WTC11 (cell line): ENCODE results near the gene PLXNA1. TPM values are rescaled to one million over a fixed set of nuclear protein-coding genes. Genes with fewer than 3 reads are reported as not detected.
A peak's percentile ranks its signal among the peaks of the same experiment; 100 is the strongest.

Source experiments
- ATAC-seq: fragments of 200-7000 bp; cut with Tn5 transposase; 2 replicates; pipeline ENCODE4 v1.10.0; 2021; ENCODE audit warnings: mild to moderate bottlenecking, moderate library complexity
- CTCF ChIA-PET: fragments of 300-600 bp; sonication (Branson Sonifier 250); formaldehyde crosslinking; loops from one replicate; lab custom pipeline; 2021; ENCODE audit warnings: antibody characterized with exemption; lab: Charles Lee
- POLR2A ChIA-PET: fragments of 350-600 bp; sonication (Branson Sonifier 250); formaldehyde crosslinking; loops from one replicate; lab custom pipeline; 2021; ENCODE audit warnings: antibody characterized with exemption; lab: Charles Lee
- DNase-seq: peaks from one replicate; pipeline ENCODE4 v3.0.0; 2021; ENCODE audit warnings: low spot score
- H3K27ac Mint-ChIP-seq: 2 replicates; pipeline ENCODE4 v1.8.0; 2021; ENCODE audit warnings: mixed read lengths
- H3K27me3 Mint-ChIP-seq: 2 replicates; pipeline ENCODE4 v1.8.0; 2021; ENCODE audit warnings: low read depth, mild to moderate bottlenecking, moderate library complexity, mixed read lengths
- H3K36me3 Mint-ChIP-seq: 2 replicates; pipeline ENCODE4 v1.8.0; 2021; ENCODE audit warnings: mixed read lengths
- H3K4me1 Mint-ChIP-seq: 2 replicates; pipeline ENCODE4 v1.8.0; 2022; ENCODE audit warnings: mixed read lengths
- H3K4me3 Mint-ChIP-seq: 2 replicates; pipeline ENCODE4 v1.8.0; 2021; ENCODE audit warnings: mild to moderate bottlenecking, moderate library complexity, mixed read lengths
- H3K9me3 Mint-ChIP-seq: 2 replicates; pipeline ENCODE4 v1.8.0; 2021; ENCODE audit warnings: mixed read lengths
- ELF4 ChIP-seq: sonication (generic); formaldehyde crosslinking; IDR thresholded peaks from 2 replicates; pipeline ENCODE4 v1.8.1; 2022; ENCODE audit warnings: low read depth, mild to moderate bottlenecking, moderate library complexity, missing genetic modification reagents
- EMX1 ChIP-seq: fragments of 250-450 bp; sonication (Bioruptor Pico); IDR thresholded peaks from 2 replicates; pipeline ENCODE4 v1.8.0; 2021; ENCODE audit warnings: mild to moderate bottlenecking
- ETV6 ChIP-seq: sonication (generic); formaldehyde crosslinking; IDR thresholded peaks from 2 replicates; pipeline ENCODE4 v1.8.1; 2022; ENCODE audit warnings: mild to moderate bottlenecking, missing genetic modification reagents
- FOXK1 ChIP-seq: sonication (generic); formaldehyde crosslinking; IDR thresholded peaks from 2 replicates; pipeline ENCODE4 v1.8.0; 2022; ENCODE audit warnings: mild to moderate bottlenecking, moderate library complexity, missing genetic modification reagents
- GABPB1 ChIP-seq: sonication (generic); formaldehyde crosslinking; IDR thresholded peaks from 2 replicates; pipeline ENCODE4 v1.8.1; 2023; ENCODE audit warnings: mild to moderate bottlenecking, missing genetic modification reagents
- GRHL2 ChIP-seq: fragments of 250-450 bp; sonication (Bioruptor Pico); IDR thresholded peaks from 2 replicates; pipeline ENCODE4 v1.8.0; 2022; ENCODE audit warnings: mild to moderate bottlenecking, moderate library complexity; ENCODE audit not compliant: insufficient replicate concordance, severe bottlenecking
- HMGA2 ChIP-seq: fragments of 250-450 bp; sonication (Bioruptor Pico); IDR thresholded peaks from 2 replicates; pipeline ENCODE4 v1.4.0; 2021; ENCODE audit warnings: mild to moderate bottlenecking, moderate library complexity
- IRF2 ChIP-seq: sonication (generic); formaldehyde crosslinking; IDR thresholded peaks from 2 replicates; pipeline ENCODE4 v1.8.0; 2022; ENCODE audit warnings: low read depth, missing genetic modification reagents, borderline replicate concordance
- MXD4 ChIP-seq: fragments of 250-450 bp; sonication (Bioruptor Pico); IDR thresholded peaks from 2 replicates; pipeline ENCODE4 v1.8.0; 2021; ENCODE audit warnings: mild to moderate bottlenecking, moderate library complexity, borderline replicate concordance
- NFATC4 ChIP-seq: fragments of 250-450 bp; sonication (Bioruptor Pico); IDR thresholded peaks from 2 replicates; pipeline ENCODE4 v1.9.0; 2021; ENCODE audit warnings: mild to moderate bottlenecking
- NR1H2 ChIP-seq: sonication (generic); formaldehyde crosslinking; IDR thresholded peaks from 2 replicates; pipeline ENCODE4 v1.9.0; 2021; ENCODE audit warnings: mild to moderate bottlenecking, moderate library complexity, missing genetic modification reagents
- NR3C1 ChIP-seq: sonication (generic); formaldehyde crosslinking; conservative IDR thresholded peaks from 2 replicates; pipeline ENCODE4 v1.8.1; 2023; ENCODE audit warnings: low read depth, mild to moderate bottlenecking, missing genetic modification reagents
- OVOL2 ChIP-seq: fragments of 250-450 bp; sonication (Bioruptor Pico); IDR thresholded peaks from 2 replicates; pipeline ENCODE4 v1.9.0; 2021; ENCODE audit warnings: mild to moderate bottlenecking, borderline replicate concordance
- SP1 ChIP-seq: sonication (generic); formaldehyde crosslinking; conservative IDR thresholded peaks from 2 replicates; pipeline ENCODE4 v1.8.1; 2022; ENCODE audit warnings: missing genetic modification reagents
- TEAD1 ChIP-seq: sonication (generic); formaldehyde crosslinking; IDR thresholded peaks from 2 replicates; pipeline ENCODE4 v1.8.0; 2022; ENCODE audit warnings: mild to moderate bottlenecking, missing genetic modification reagents
- ZBTB21 ChIP-seq: sonication (generic); formaldehyde crosslinking; IDR thresholded peaks from 2 replicates; pipeline ENCODE4 v1.8.1; 2023; ENCODE audit warnings: mild to moderate bottlenecking, missing genetic modification reagents, borderline replicate concordance
- ZNF396 ChIP-seq: fragments of 250-450 bp; sonication (Bioruptor Pico); IDR thresholded peaks from 2 replicates; pipeline ENCODE4 v1.8.0; 2021; ENCODE audit warnings: mild to moderate bottlenecking, moderate library complexity, borderline replicate concordance
- ZNF423 ChIP-seq: fragments of 250-450 bp; sonication (Bioruptor Pico); IDR thresholded peaks from 2 replicates; pipeline ENCODE4 v2.1.2; 2022; ENCODE audit warnings: mild to moderate bottlenecking, moderate library complexity
- ZNF671 ChIP-seq: fragments of 250-450 bp; sonication (Bioruptor Pico); IDR thresholded peaks from 2 replicates; pipeline ENCODE4 v1.8.0; 2021; ENCODE audit warnings: mild to moderate bottlenecking
- total RNA-seq: library from RNA; stranded (reverse); gene quantifications from 3 replicates; pipeline ENCODE4 v1.2.3, GENCODE V29; 2021
- TF ChIP-seq, protein P1 (sequence below): sonication (generic); formaldehyde crosslinking; IDR thresholded peaks from 2 replicates; pipeline ENCODE4 v1.8.1; 2022; ENCODE audit warnings: low read depth, mild to moderate bottlenecking, moderate library complexity, missing genetic modification reagents, borderline replicate concordance
- TF ChIP-seq, protein P2 (sequence below): sonication (generic); formaldehyde crosslinking; IDR thresholded peaks from 2 replicates; pipeline ENCODE4 v1.8.0; 2023; ENCODE audit warnings: missing genetic modification reagents
- TF ChIP-seq, protein P3 (sequence below): fragments of 200-600 bp; IDR thresholded peaks from 2 replicates; pipeline ENCODE4 v1.8.0; 2022; ENCODE audit warnings: antibody characterized with exemption
- TF ChIP-seq, protein P4 (sequence below): sonication (generic); formaldehyde crosslinking; IDR thresholded peaks from 2 replicates; pipeline ENCODE4 v1.8.0; 2022; ENCODE audit warnings: mild to moderate bottlenecking, missing genetic modification reagents

The PLXNA1 gene
- total RNA-seq, 1 experiment from 2014 or later = 53.8 TPM

DNA sequence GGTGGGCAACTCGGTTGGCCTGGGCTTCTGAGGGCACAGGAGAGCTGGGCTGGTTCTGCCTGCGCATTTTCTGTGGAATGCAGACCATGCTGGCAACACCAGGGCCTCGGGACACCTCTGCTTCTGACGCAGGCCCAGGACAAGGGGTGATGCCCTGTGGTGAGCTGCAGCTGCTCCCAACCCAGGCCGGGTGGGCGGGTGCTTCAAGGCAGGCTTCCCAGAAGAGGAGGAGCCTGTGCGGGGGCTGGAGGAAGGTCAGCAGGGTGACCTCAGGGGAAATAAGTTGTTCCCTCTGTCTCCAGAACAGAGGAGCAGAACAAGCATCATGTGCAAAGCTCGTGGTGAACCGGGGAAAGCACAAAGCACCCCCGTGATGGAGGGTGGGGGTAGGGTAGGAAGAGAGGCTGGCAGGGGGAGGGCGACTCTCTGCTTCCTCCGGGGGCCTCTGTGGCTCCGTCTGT, 11.0 kb upstream of the PLXNA1 start:
- H3K36me3 Mint-ChIP-seq = peaks cover 10% of the 10 kb centered on the region
- ChIA-PET POLR2A (no interaction called here), CTCF (interaction anchor here (0.9 to 4.1 kb wide), 8 partner anchors 10 to 288 kb away, joined by 3 to 28 read pairs (median 7); partner anchors contain the start of gene PLXNA1)
- H3K27me3 Mint-ChIP-seq = peaks cover 5% of the 10 kb centered on the region
- DNase-seq = peak; percentile 38
- TF ChIP-seq SP1 (CRISPR knock-in tag) = no peak
- TF ChIP-seq ZNF423 (CRISPR knock-in tag) = 0 out of 2 replicates have a peak, but pooled peaks have one; percentile 19
- no peak overlapping the region for H3K27ac Mint-ChIP-seq
- H3K9me3 Mint-ChIP-seq = peaks cover 21% of the 10 kb centered on the region
- no peak overlapping the region for H3K4me3 Mint-ChIP-seq
- ATAC-seq = peak; percentile 74
- peaks cover 13% of the 10 kb centered on the region for H3K4me1 Mint-ChIP-seq

DNA sequence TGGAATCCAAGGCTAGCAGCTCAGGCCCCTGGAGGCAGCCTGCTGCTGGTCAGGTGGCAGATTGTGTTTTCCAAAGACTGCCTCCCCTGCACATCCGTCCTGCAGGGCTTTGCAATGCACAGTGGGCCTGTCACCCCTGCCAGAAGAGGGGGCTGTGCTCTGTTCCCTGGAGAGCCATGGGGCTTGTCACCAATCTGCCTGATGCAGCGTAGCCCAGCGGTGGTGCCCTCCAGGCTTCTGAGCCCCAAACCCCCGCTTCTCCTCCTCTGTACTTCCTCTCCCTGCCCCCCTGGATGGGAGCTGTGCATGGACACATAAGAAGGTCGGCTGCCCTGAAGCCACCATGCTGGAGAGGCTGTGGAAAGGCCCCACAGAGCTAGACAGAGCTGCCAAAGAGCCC, 10.0 kb upstream of the PLXNA1 start:
- no peak overlapping the region for H3K4me3 Mint-ChIP-seq
- peaks cover 10% of the 10 kb centered on the region for H3K36me3 Mint-ChIP-seq
- H3K4me1 Mint-ChIP-seq = peaks cover 13% of the 10 kb centered on the region
- CTCF ChIA-PET = interaction anchor here (0.6 to 4.1 kb wide), 17 partner anchors 9 to 483 kb away, joined by 3 to 28 read pairs (median 4); partner anchors contain the start of gene PLXNA1
- DNase-seq (peak; percentile 36), ATAC-seq (peak; percentile 69)
- TF ChIP-seq ZNF671 (CRISPR knock-in tag) (no peak), GABPB1 (CRISPR knock-in tag) (no peak), OVOL2 (CRISPR knock-in tag) (no peak), ZNF396 (CRISPR knock-in tag) (no peak), ETV6 (CRISPR knock-in tag) (no peak), MXD4 (CRISPR knock-in tag) (no peak), FOXK1 (CRISPR knock-in tag) (no peak), NR1H2 (CRISPR knock-in tag) (no peak), ZNF423 (CRISPR knock-in tag) (no peak)
- TF ChIP-seq, protein P1, sequence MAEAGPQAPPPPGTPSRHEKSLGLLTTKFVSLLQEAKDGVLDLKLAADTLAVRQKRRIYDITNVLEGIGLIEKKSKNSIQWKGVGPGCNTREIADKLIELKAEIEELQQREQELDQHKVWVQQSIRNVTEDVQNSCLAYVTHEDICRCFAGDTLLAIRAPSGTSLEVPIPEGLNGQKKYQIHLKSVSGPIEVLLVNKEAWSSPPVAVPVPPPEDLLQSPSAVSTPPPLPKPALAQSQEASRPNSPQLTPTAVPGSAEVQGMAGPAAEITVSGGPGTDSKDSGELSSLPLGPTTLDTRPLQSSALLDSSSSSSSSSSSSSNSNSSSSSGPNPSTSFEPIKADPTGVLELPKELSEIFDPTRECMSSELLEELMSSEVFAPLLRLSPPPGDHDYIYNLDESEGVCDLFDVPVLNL (CRISPR knock-in tag) = no peak
- TF ChIP-seq, protein P2, sequence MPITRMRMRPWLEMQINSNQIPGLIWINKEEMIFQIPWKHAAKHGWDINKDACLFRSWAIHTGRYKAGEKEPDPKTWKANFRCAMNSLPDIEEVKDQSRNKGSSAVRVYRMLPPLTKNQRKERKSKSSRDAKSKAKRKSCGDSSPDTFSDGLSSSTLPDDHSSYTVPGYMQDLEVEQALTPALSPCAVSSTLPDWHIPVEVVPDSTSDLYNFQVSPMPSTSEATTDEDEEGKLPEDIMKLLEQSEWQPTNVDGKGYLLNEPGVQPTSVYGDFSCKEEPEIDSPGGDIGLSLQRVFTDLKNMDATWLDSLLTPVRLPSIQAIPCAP = no peak
- H3K27me3 Mint-ChIP-seq = peaks cover 5% of the 10 kb centered on the region
- no peak overlapping the region for H3K27ac Mint-ChIP-seq
- POLR2A ChIA-PET = no interaction called here
- H3K9me3 Mint-ChIP-seq = peaks cover 21% of the 10 kb centered on the region

DNA sequence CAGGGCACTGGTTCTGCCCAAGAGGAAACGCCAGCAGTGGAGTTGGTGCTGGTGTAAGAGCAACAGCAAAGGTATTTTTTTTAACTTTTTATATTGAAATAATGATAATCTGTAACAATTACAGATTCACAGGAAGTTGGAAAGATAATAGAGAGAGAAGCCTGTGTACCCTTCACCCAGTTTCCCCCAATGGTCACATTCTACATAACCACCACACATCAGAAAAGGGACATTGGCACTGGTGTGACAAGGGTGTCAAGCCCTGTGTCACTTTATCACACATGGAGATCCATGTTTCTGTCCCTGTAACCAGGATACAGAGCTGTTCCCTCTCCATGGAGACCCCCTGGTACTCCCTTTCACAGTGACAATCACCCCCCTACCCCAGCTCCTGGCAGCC, 9.1 kb upstream of the PLXNA1 start:
- Mint-ChIP-seq H3K4me1 (peaks cover 10% of the 10 kb centered on the region; the same call in 1 of the 2 replicates), H3K9me3 (peaks cover 21% of the 10 kb centered on the region), H3K27ac (no peak overlapping the region), H3K27me3 (peaks cover 5% of the 10 kb centered on the region), H3K36me3 (peaks cover 10% of the 10 kb centered on the region), H3K4me3 (no peak overlapping the region)
- ATAC-seq = no peak
- CTCF ChIA-PET = interaction anchor here (0.8 to 4.1 kb wide), 9 partner anchors 8 to 482 kb away, joined by 3 to 28 read pairs (median 5); partner anchors contain the start of gene PLXNA1
- no peak for DNase-seq
- TF ChIP-seq ZNF396 (CRISPR knock-in tag) (no peak), TEAD1 (no peak), NR3C1 (no peak), ZNF423 (CRISPR knock-in tag) (no peak)
- POLR2A ChIA-PET = no interaction called here

DNA sequence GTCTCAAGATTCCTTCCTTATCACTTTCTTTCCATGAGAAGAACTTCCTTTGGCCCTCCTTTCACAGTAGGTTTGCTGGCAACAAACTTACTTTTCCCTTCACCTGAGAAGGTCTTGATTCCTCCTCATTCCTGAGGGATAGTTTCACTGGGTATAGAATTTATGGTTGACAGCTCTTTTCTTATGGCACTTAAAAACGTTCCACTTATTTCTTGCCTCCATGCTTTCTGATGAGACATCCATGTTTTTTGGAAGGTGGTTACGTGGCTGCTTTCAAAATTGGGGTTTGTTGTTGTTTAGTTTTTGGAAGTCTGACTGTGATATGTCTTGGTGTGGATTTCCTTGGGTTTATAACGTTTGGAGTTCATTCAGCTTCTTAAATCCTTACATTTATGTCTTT, 8.2 kb upstream of the PLXNA1 start:
- peaks cover 21% of the 10 kb centered on the region for H3K9me3 Mint-ChIP-seq
- H3K4me3 Mint-ChIP-seq = no peak overlapping the region
- CTCF ChIA-PET = no interaction called here
- ATAC-seq (no peak), DNase-seq (no peak)
- H3K4me1 Mint-ChIP-seq = peaks cover 3% of the 10 kb centered on the region
- no peak overlapping the region for H3K27ac Mint-ChIP-seq
- H3K36me3 Mint-ChIP-seq = peaks cover 10% of the 10 kb centered on the region
- POLR2A ChIA-PET = no interaction called here
- peaks cover 6% of the 10 kb centered on the region for H3K27me3 Mint-ChIP-seq
- TF ChIP-seq ELF4 (no peak), GRHL2 (CRISPR knock-in tag) (no peak), IRF2 (CRISPR knock-in tag) (no peak), EMX1 (CRISPR knock-in tag) (no peak), NFATC4 (CRISPR knock-in tag) (no peak), ZBTB21 (CRISPR knock-in tag) (no peak), MXD4 (CRISPR knock-in tag) (no peak), HMGA2 (no peak)
- TF ChIP-seq, protein P3, sequence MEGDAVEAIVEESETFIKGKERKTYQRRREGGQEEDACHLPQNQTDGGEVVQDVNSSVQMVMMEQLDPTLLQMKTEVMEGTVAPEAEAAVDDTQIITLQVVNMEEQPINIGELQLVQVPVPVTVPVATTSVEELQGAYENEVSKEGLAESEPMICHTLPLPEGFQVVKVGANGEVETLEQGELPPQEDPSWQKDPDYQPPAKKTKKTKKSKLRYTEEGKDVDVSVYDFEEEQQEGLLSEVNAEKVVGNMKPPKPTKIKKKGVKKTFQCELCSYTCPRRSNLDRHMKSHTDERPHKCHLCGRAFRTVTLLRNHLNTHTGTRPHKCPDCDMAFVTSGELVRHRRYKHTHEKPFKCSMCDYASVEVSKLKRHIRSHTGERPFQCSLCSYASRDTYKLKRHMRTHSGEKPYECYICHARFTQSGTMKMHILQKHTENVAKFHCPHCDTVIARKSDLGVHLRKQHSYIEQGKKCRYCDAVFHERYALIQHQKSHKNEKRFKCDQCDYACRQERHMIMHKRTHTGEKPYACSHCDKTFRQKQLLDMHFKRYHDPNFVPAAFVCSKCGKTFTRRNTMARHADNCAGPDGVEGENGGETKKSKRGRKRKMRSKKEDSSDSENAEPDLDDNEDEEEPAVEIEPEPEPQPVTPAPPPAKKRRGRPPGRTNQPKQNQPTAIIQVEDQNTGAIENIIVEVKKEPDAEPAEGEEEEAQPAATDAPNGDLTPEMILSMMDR = no peak
- TF ChIP-seq, protein P4, sequence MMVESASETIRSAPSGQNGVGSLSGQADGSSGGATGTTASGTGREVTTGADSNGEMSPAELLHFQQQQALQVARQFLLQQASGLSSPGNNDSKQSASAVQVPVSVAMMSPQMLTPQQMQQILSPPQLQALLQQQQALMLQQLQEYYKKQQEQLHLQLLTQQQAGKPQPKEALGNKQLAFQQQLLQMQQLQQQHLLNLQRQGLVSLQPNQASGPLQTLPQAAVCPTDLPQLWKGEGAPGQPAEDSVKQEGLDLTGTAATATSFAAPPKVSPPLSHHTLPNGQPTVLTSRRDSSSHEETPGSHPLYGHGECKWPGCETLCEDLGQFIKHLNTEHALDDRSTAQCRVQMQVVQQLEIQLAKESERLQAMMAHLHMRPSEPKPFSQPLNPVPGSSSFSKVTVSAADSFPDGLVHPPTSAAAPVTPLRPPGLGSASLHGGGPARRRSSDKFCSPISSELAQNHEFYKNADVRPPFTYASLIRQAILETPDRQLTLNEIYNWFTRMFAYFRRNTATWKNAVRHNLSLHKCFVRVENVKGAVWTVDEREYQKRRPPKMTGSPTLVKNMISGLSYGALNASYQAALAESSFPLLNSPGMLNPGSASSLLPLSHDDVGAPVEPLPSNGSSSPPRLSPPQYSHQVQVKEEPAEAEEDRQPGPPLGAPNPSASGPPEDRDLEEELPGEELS (CRISPR knock-in tag) = no peak
- TF ChIP-seq, protein P1 (CRISPR knock-in tag) = no peak
